ENCODE measurements around the gene KRTAP9-1.
"Not testable (repeated sequence)": the region's sequence is repeated elsewhere in the genome, so short reads cannot be mapped to it uniquely, and the experiment has no call there.

Gene KRTAP9-1

GRCh38 chr17:41230094-41230493 is 40.4 kb downstream of the KRTAP9-1 start:
- no peaks in the 10 kb centered on the region for H3K79me2 ChIP-seq (ENCODE audit: insufficient read depth, low read length)
- no peak overlapping the region for H3K4me2 ChIP-seq (ENCODE audit: low read depth, low read length, poor library complexity, severe bottlenecking)
- no peak overlapping the region for H3K9ac ChIP-seq (ENCODE audit: low read depth, low read length, poor library complexity, severe bottlenecking)
- H3K9me2 ChIP-seq (replicated peaks; ENCODE audit: low read depth, low read length): no peaks in the 10 kb centered on the region
- H3K4me1 ChIP-seq (ENCODE audit: insufficient read depth, low read length, poor library complexity, severe bottlenecking): no peaks in the 10 kb centered on the region
- H4K20me1 ChIP-seq (ENCODE audit: insufficient read depth, low read length, poor library complexity, severe bottlenecking): no peaks in the 10 kb centered on the region
- H3K9me3 ChIP-seq (ENCODE audit: insufficient read depth, low read depth, low read length): no peaks in the 10 kb centered on the region
- no peaks in the 10 kb centered on the region for H3K36me3 ChIP-seq (ENCODE audit: insufficient read depth, low read length)
- H2AFZ ChIP-seq (ENCODE audit: low read length): no peak overlapping the region
- no peak overlapping the region for H3K4me3 ChIP-seq (ENCODE audit: low read length, poor library complexity, severe bottlenecking)
- TF ChIP-seq CTCF (conservative IDR thresholded peaks at IDR 0.05; ENCODE audit: low read length): no peak
- no peak for TF ChIP-seq EZH2phosphoT487 (IDR thresholded peaks at IDR 0.05; ENCODE audit: borderline replicate concordance)
- no peaks in the 10 kb centered on the region for H3F3A ChIP-seq (ENCODE audit: low read depth)
- H3K27me3 ChIP-seq (ENCODE audit: insufficient read depth, low read length, poor library complexity, severe bottlenecking): no peaks in the 10 kb centered on the region

- Histone ChIP-seq H3K4me3 (ENCODE audit: low read length, poor library complexity, severe bottlenecking) (no peak overlapping the region), H4K20me1 (ENCODE audit: insufficient read depth, low read length, poor library complexity, severe bottlenecking) (no peaks in the 10 kb centered on the region), H3K4me1 (ENCODE audit: insufficient read depth, low read length, poor library complexity, severe bottlenecking) (no peaks in the 10 kb centered on the region), H3K9me3 (ENCODE audit: insufficient read depth, low read depth, low read length) (no peaks in the 10 kb centered on the region), H3K4me2 (ENCODE audit: low read depth, low read length, poor library complexity, severe bottlenecking) (no peak overlapping the region), H3K36me3 (ENCODE audit: insufficient read depth, low read length) (no peaks in the 10 kb centered on the region), H3K27me3 (ENCODE audit: insufficient read depth, low read length, poor library complexity, severe bottlenecking) (no peaks in the 10 kb centered on the region), H3F3A (ENCODE audit: low read depth) (no peaks in the 10 kb centered on the region), H3K9ac (ENCODE audit: low read depth, low read length, poor library complexity, severe bottlenecking) (no peak overlapping the region), H3K79me2 (ENCODE audit: insufficient read depth, low read length) (no peaks in the 10 kb centered on the region), H2AFZ (ENCODE audit: low read length) (no peak overlapping the region), H3K9me2 (replicated peaks; ENCODE audit: low read depth, low read length) (no peaks in the 10 kb centered on the region)
- TF ChIP-seq CTCF (conservative IDR thresholded peaks at IDR 0.05; ENCODE audit: low read length) (no peak), EZH2phosphoT487 (IDR thresholded peaks at IDR 0.05; ENCODE audit: borderline replicate concordance) (no peak)
These were observed 42.0 kb downstream of the KRTAP9-1 start for GRCh38 chr17:41231731-41232130.

DNA sequence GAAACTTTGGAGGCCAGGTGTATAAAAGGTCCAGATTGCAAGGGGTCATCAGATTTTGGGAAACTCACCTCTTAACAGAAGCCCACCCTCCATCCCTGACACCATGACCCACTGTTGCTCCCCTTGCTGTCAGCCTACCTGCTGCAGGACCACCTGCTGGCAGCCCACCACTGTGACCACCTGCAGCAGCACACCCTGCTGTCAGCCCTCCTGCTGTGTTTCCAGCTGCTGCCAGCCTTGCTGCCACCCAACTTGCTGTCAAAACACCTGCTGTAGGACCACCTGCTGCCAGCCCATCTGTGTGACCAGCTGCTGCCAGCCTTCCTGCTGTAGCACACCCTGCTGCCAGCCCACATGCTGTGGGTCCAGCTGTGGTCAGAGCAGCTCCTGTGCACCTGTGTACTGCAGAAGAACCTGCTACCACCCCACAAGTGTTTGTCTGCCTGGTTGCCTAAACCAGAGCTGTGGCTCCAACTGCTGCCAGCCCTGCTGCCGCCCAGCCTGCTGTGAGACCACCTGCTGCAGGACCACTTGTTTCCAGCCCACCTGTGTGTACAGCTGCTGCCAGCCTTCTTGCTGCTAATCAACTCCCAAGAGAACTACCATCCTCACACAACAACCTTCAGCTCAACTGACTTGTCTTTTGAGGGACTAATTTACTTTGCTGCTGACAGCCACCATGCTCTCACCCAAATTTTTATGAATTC is 42.9 kb downstream of the KRTAP9-1 start, which contains the start of gene KRTAP9-3:
Gene KRTAP9-3 (plus strand): TSS at position 51 of the 707 bp plus-strand sequence. CDS start 53 bp downstream, at position 104.
- not testable (repeated sequence) for H3F3A ChIP-seq (ENCODE audit: low read depth); H3K36me3 ChIP-seq (ENCODE audit: insufficient read depth, low read length); H4K20me1 ChIP-seq (ENCODE audit: insufficient read depth, low read length, poor library complexity, severe bottlenecking); H3K27me3 ChIP-seq (ENCODE audit: insufficient read depth, low read length, poor library complexity, severe bottlenecking); H3K4me2 ChIP-seq (ENCODE audit: low read depth, low read length, poor library complexity, severe bottlenecking); H3K9me3 ChIP-seq (ENCODE audit: insufficient read depth, low read depth, low read length); H3K9ac ChIP-seq (ENCODE audit: low read depth, low read length, poor library complexity, severe bottlenecking); H3K9me2 ChIP-seq (replicated peaks; ENCODE audit: low read depth, low read length); H2AFZ ChIP-seq (ENCODE audit: low read length); H3K4me3 ChIP-seq (ENCODE audit: low read length, poor library complexity, severe bottlenecking); H3K4me1 ChIP-seq (ENCODE audit: insufficient read depth, low read length, poor library complexity, severe bottlenecking); H3K79me2 ChIP-seq (ENCODE audit: insufficient read depth, low read length)

DNA sequence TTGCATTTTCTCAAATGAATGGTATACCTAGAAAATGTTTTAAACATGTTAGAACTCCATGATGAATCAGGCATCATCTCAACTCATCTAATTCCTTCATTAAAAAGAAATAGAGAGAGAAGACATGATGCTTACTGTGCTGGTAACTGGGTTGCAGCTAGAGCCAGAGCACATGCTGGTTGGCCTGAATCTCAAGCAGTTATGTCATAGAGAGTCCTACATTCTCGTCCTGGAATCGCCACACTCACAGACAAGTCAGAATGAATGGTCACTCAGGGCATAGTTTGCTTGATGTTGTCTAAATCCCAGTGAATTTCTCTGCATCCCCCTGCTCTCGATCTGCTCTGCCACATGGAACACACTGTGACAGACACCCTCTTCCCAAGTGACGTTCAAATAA is 47.4 kb downstream of the KRTAP9-1 start:
- H4K20me1 ChIP-seq (ENCODE audit: insufficient read depth, low read length, poor library complexity, severe bottlenecking); H3K9ac ChIP-seq (ENCODE audit: low read depth, low read length, poor library complexity, severe bottlenecking); H3F3A ChIP-seq (ENCODE audit: low read depth); H3K4me3 ChIP-seq (ENCODE audit: low read length, poor library complexity, severe bottlenecking); H2AFZ ChIP-seq (ENCODE audit: low read length); H3K4me2 ChIP-seq (ENCODE audit: low read depth, low read length, poor library complexity, severe bottlenecking); H3K4me1 ChIP-seq (ENCODE audit: insufficient read depth, low read length, poor library complexity, severe bottlenecking); H3K27me3 ChIP-seq (ENCODE audit: insufficient read depth, low read length, poor library complexity, severe bottlenecking); H3K9me2 ChIP-seq (replicated peaks; ENCODE audit: low read depth, low read length); H3K9me3 ChIP-seq (ENCODE audit: insufficient read depth, low read depth, low read length); H3K36me3 ChIP-seq (ENCODE audit: insufficient read depth, low read length); H3K79me2 ChIP-seq (ENCODE audit: insufficient read depth, low read length): not testable (repeated sequence)

DNA sequence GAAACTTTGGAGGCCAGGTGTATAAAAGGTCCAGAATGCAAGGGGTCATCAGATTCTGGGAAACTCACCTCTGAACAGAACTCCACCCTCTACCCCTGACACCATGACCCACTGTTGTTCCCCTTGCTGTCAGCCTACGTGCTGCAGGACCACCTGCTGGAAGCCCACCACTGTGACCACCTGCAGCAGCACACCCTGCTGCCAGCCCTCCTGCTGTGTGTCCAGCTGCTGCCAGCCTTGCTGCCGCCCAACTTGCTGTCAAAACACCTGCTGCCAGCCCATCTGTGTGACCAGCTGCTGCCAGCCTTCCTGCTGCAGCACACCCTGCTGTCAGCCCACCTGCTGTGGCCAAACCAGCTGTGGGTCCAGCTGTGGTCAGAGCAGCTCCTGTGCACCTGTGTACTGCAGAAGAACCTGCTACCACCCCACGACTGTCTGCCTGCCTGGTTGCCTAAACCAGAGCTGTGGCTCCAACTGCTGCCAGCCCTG is 48.3 kb downstream of the KRTAP9-1 start, which contains the start of gene KRTAP9-8:
Gene KRTAP9-8 (plus strand): TSS at position 51 of the 489 bp plus-strand sequence. CDS start 53 bp downstream, at position 104.
- H2AFZ ChIP-seq (ENCODE audit: low read length); H3K36me3 ChIP-seq (ENCODE audit: insufficient read depth, low read length); H3F3A ChIP-seq (ENCODE audit: low read depth); H3K27me3 ChIP-seq (ENCODE audit: insufficient read depth, low read length, poor library complexity, severe bottlenecking); H3K4me3 ChIP-seq (ENCODE audit: low read length, poor library complexity, severe bottlenecking); H4K20me1 ChIP-seq (ENCODE audit: insufficient read depth, low read length, poor library complexity, severe bottlenecking); H3K9me2 ChIP-seq (replicated peaks; ENCODE audit: low read depth, low read length); H3K79me2 ChIP-seq (ENCODE audit: insufficient read depth, low read length); H3K4me2 ChIP-seq (ENCODE audit: low read depth, low read length, poor library complexity, severe bottlenecking); H3K4me1 ChIP-seq (ENCODE audit: insufficient read depth, low read length, poor library complexity, severe bottlenecking); H3K9me3 ChIP-seq (ENCODE audit: insufficient read depth, low read depth, low read length); H3K9ac ChIP-seq (ENCODE audit: low read depth, low read length, poor library complexity, severe bottlenecking): not testable (repeated sequence)
